Ascending aorta (tissue), 2 donors: ENCODE measurements around the gene HYAL4. TPM values are rescaled to one million over a fixed set of nuclear protein-coding genes. Genes with fewer than 3 reads are reported as not detected.
"Not testable (repeated sequence)": the region's sequence is repeated elsewhere in the genome, so short reads cannot be mapped to it uniquely, and the experiment has no call there.

Experiments used
- DNase-seq, 2 donors: peaks; one replicate each; pipeline ENCODE4 v3.0.0-alpha.2; 2019; ENCODE audit warnings: low spot score in 2 of 2
- H3K27ac ChIP-seq, 2 donors: fragments of 200-600 bp; sonication (generic); one replicate each; pipeline ENCODE4 v1.5.1; 2016 to 2017; ENCODE audit warnings: mild to moderate bottlenecking in 1 of 2
- H3K27me3 ChIP-seq: fragments of 200-600 bp; sonication (generic); one replicate; pipeline ENCODE4 v1.5.1; 2017
- H3K36me3 ChIP-seq, 2 donors: fragments of 200-600 bp; sonication (generic); one replicate each; pipeline ENCODE4 v1.5.1; 2016
- H3K4me1 ChIP-seq, 2 donors: fragments of 200-600 bp; sonication (generic); one replicate each; pipeline ENCODE4 v1.5.1; 2016 to 2017; ENCODE audit warnings: mild to moderate bottlenecking in 1 of 2
- H3K4me3 ChIP-seq, 2 donors: fragments of 200-600 bp; sonication (generic); one replicate each; pipeline ENCODE4 v1.5.1; 2016 to 2017; ENCODE audit warnings: mild to moderate bottlenecking in 1 of 2
- H3K9me3 ChIP-seq, 2 donors: fragments of 200-600 bp; sonication (generic); one replicate each; pipeline ENCODE4 v1.5.1; 2016
- intact Hi-C: fragments of 100-400 bp; cut with DNase I; formaldehyde crosslinking; loops from one replicate; pipeline ENCODE4 v1.15.1; 2023
- total RNA-seq: library from RNA; depleted of rRNA; stranded (reverse); fragments of >200 nt; gene quantifications from one replicate; pipeline ENCODE4 v1.1.0, GENCODE V29; 2016
- TF ChIP-seq, protein P1 (sequence below), 3 experiments: fragments of 200-600 bp in 2 of 3; fragments of 450-650 bp in 1 of 3; sonication (generic) in 2 of 3; IDR thresholded peaks; one replicate each; pipeline ENCODE4 v1.5.1; 2016 to 2019; ENCODE audit warnings: antibody characterized with exemption in 3 of 3, mild to moderate bottlenecking in 1 of 3, moderate library complexity in 1 of 3

HYAL4 gene
- total RNA-seq, 1 donor from 2014 or later: not detected

DNA sequence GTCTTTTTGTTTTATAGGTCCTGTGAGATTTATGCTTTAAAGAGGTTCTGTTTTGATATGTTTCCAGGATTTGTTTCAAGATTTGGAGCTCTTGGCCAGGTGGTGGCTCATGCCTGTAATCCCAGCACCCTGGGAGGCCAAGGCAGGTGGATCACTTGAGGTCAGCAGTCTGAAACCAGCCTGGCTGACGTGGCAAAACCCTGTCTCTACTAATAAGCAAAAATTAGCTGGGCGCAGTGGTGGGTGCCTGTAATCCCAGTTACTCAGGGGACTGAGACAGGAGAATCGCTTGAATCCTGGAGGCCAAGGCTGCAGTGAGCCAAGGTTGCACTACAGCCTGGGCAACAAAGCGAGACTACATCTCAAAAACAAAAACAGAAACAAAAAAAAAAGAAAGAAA, 8.3 kb upstream of the HYAL4 start:
- DNase-seq: no peak
- intact Hi-C loops: no loop called here
- Histone ChIP-seq H3K27ac (no peak overlapping the region), H3K4me1 (no peaks in the 10 kb centered on the region), H3K27me3 (no peaks in the 10 kb centered on the region), H3K36me3 (no peaks in the 10 kb centered on the region), H3K4me3 (no peak overlapping the region), H3K9me3 (no peaks in the 10 kb centered on the region)
- TF ChIP-seq, protein P1, sequence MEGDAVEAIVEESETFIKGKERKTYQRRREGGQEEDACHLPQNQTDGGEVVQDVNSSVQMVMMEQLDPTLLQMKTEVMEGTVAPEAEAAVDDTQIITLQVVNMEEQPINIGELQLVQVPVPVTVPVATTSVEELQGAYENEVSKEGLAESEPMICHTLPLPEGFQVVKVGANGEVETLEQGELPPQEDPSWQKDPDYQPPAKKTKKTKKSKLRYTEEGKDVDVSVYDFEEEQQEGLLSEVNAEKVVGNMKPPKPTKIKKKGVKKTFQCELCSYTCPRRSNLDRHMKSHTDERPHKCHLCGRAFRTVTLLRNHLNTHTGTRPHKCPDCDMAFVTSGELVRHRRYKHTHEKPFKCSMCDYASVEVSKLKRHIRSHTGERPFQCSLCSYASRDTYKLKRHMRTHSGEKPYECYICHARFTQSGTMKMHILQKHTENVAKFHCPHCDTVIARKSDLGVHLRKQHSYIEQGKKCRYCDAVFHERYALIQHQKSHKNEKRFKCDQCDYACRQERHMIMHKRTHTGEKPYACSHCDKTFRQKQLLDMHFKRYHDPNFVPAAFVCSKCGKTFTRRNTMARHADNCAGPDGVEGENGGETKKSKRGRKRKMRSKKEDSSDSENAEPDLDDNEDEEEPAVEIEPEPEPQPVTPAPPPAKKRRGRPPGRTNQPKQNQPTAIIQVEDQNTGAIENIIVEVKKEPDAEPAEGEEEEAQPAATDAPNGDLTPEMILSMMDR (IDR thresholded peaks at IDR 0.05): no peak

DNA sequence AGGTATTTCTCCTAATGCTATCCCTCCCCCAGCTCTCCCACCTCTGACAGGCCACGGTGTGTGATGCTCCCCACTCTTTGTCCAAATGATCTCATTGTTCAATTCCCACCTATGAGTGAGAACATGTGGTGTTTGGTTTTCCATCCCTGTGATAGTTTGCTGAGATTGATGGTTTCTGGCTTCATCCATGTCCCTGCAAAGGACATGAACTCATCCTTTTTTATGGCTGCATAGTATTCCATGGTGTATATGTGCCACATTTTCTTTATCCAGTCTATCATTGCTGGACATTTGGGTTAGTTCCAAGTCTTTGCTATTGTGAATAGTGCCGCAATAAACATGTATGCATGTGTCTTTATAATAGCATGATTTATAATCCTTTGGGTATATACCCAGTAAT, 5.9 kb upstream of the HYAL4 start:
- DNase-seq, H3K9me3 ChIP-seq, H3K27ac ChIP-seq, intact Hi-C loops, H3K36me3 ChIP-seq, H3K4me3 ChIP-seq, H3K27me3 ChIP-seq, H3K4me1 ChIP-seq: not testable (repeated sequence)

DNA sequence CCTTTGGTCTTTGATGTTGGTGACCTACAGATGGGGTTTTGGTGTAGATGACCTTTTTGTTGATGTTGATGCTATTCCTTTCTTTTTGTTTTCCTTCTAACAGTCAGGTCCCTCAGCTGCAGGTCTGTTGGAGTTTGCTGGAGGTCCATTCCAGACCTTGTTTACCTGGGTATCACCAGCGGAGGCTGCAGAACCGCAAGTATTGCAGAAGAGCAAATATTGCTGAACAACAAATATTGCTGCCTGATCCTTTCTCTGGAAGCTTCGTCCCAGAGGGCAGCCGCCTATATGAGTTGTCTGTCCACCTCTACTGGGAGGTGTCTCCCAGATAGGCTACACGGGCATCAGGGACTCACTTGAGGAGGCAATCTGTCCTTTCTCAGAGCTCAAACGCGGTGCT, 827 bp upstream of the HYAL4 start:
- intact Hi-C loops, H3K27me3 ChIP-seq, H3K9me3 ChIP-seq, H3K4me3 ChIP-seq, DNase-seq, H3K36me3 ChIP-seq, H3K4me1 ChIP-seq, H3K27ac ChIP-seq: not testable (repeated sequence)

DNA sequence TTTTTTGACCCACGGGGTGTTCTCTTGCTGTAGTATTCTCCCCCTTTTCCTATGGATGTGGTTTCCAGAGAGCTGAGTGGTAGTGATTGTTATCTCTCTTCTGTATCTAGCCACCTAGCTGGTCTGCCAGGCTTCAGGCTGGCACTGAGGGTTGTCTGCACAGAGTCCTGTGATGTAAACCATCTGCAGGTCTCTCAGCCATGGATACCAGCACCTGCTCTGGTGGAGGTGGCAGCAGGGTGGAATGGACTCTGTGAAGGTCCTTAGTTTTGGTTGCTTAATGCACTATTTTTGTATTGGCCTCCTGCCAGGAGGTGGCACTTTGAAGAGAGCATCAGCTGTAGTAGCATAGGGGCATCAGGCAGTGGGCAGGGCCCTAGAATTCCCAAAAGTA, 851 bp downstream of the HYAL4 start:
- H3K36me3 ChIP-seq: no peaks in the 10 kb centered on the region
- intact Hi-C loops: no loop called here
- no peaks in the 10 kb centered on the region for H3K4me1 ChIP-seq
- no peak overlapping the region for H3K27ac ChIP-seq
- no peak for DNase-seq
- H3K4me3 ChIP-seq: no peak overlapping the region
- H3K9me3 ChIP-seq: no peaks in the 10 kb centered on the region
- TF ChIP-seq, protein P1 (IDR thresholded peaks at IDR 0.05): no peak
- H3K27me3 ChIP-seq: no peaks in the 10 kb centered on the region

DNA sequence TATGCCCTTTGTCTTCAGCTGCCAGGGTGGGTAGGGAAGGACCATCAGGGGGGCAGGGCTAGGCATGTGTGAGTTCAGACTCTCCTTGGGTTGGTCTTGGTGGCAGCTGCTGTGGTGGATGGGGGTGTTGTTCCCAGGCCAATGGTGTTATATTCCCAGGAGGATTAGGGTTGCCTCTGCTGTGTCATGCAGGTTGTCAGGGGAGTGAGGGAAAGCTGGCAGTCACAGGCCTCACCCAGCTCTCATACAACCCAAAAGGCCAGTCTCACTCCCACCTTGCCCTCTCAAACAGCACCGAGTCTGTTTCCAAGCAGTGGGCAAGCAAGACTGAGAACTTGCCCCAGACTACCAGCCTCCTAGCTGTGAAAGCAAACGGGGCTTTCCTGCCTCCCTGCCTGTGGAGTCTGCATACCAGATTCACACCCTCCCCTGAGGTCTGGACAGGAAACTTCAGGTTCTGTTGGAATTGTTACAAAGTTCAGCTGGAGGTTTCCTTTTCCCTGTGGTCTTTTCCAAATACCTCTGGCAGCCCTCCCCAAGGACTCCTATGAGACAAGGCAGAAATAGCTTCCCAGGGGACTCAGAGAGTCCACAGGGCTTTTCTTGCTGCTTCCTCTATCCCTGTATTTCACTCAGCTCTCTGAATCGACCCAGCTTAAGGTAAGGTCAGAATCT, 1.4 kb downstream of the HYAL4 start:
- intact Hi-C loops: no loop called here
- Histone ChIP-seq H3K4me3 (no peak overlapping the region), H3K27me3 (no peaks in the 10 kb centered on the region), H3K4me1 (no peaks in the 10 kb centered on the region), H3K9me3 (no peaks in the 10 kb centered on the region), H3K36me3 (no peaks in the 10 kb centered on the region), H3K27ac (no peak overlapping the region)
- TF ChIP-seq, protein P1 (IDR thresholded peaks at IDR 0.05): no peak
- no peak for DNase-seq

DNA sequence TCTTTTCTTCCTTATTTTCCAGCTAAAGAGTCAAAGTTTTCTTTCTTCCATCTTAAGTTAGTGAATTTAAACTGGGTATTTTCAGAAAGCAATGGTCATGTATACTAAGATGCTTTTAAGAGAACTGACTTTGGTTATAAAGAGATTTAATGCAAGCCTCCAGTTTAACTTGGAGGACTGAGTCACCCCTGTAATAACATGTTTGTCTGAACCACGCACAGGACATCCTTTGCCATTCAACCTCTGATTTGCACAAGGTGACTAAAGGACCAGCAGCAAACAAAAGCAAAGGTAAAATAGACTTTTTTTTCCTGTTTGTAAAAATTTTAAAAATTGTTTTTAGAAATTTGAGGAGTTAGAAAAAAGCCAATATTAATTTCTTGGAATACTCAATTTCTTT, 2.9 kb downstream of the HYAL4 start:
- Histone ChIP-seq H3K4me1 (no peaks in the 10 kb centered on the region), H3K27me3 (no peaks in the 10 kb centered on the region), H3K4me3 (no peak overlapping the region), H3K9me3 (no peaks in the 10 kb centered on the region), H3K36me3 (no peaks in the 10 kb centered on the region), H3K27ac (no peak overlapping the region)
- TF ChIP-seq, protein P1 (IDR thresholded peaks at IDR 0.05): no peak
- intact Hi-C loops: no loop called here
- no peak for DNase-seq

DNA sequence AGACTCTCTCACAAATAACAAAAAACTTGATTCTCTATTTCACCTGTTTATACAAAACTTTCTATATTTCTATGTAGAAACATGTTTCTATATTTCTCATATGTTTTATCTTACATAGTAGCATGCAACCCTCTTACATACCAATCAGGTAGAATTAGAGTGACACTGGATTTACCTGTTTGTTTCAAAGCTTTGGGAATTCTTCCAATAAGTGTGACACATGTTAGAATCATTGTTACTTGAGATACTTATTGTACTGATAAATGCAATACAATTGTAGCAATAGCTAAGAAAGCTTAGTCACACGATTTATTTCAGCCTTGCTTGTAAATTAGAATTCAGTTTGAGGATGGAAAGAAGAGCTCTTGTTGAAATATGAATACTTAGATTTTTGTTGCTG, 4.9 kb downstream of the HYAL4 start:
- no peak overlapping the region for H3K27ac ChIP-seq
- TF ChIP-seq, protein P1 (IDR thresholded peaks at IDR 0.05): no peak
- H3K27me3 ChIP-seq: no peaks in the 10 kb centered on the region
- H3K4me1 ChIP-seq: no peaks in the 10 kb centered on the region
- H3K9me3 ChIP-seq: no peaks in the 10 kb centered on the region
- H3K36me3 ChIP-seq: no peaks in the 10 kb centered on the region
- no peak for DNase-seq
- intact Hi-C loops: no loop called here
- no peak overlapping the region for H3K4me3 ChIP-seq

DNA sequence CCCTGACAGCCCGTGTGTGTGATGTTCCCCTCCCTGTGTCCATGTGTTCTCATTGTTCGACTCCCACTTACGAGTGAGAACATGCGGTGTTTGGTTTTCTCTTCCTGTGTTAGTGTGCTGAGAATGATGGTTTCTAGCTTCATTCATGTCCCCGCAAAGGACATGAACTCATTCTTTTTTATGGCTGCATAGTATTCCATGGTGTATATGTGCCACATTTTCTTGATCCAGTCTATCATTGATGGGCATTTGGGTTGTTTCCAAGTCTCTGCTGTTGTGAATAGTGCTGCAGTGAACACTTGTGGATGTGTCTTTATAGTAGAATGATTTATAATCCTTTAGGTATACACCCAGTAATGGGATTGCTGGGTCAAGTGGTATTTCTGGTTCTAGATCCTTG, 6.4 kb downstream of the HYAL4 start:
- H3K4me1 ChIP-seq, H3K27me3 ChIP-seq, DNase-seq, H3K9me3 ChIP-seq, H3K36me3 ChIP-seq, H3K27ac ChIP-seq, H3K4me3 ChIP-seq, intact Hi-C loops: not testable (repeated sequence)

DNA sequence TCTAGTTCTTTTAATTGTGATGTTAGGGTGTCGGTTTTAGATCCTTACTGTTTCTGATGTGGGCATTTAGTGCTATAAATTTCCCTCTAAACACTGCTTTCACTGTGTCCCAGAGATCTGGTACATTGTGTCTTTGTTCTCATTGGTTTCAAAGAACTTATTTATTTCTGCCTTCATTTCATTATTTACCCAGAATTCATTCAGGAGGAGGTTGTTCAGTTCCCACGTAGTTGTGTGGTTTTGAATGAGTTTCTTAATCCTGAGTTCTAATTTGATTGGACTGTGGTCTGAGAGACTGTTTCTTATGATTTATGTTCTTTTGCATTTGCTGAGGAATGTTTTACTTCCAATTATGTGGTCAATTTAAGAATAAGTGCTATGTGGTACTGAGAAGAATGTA, 9.3 kb downstream of the HYAL4 start:
- H3K4me3 ChIP-seq, intact Hi-C loops, H3K27me3 ChIP-seq, H3K36me3 ChIP-seq, H3K27ac ChIP-seq, H3K9me3 ChIP-seq, H3K4me1 ChIP-seq, DNase-seq: not testable (repeated sequence)

DNA sequence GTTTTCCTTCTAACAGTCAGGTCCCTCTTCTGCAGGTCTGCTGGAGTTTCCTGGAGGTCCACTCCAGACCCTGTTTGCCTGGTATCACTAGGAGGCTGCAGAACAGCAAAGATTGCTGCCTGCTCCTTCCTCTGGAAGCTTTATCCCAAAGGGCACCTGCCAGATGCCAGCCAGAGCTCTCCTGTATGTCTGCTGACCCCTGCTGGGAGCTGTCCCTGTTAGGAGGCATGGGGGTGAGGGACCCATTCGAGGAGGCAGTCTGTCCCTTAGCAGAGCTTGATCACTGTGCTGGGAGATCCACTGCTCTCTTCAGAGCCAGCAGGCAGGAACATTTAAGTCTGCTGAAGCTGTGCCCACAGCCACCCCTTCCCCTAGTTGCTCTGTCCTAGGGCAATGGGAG, 11.5 kb downstream of the HYAL4 start:
- H3K4me1 ChIP-seq, H3K4me3 ChIP-seq, H3K27ac ChIP-seq, H3K9me3 ChIP-seq, intact Hi-C loops, DNase-seq, H3K36me3 ChIP-seq, H3K27me3 ChIP-seq: not testable (repeated sequence)
